ENCODE data around the gene SMPD4. TPM values are rescaled to one million over a fixed set of nuclear protein-coding genes. Genes with fewer than 3 reads are reported as not detected.
"Not testable (repeated sequence)": the region's sequence is repeated elsewhere in the genome, so short reads cannot be mapped to it uniquely, and the experiment has no call there.

SMPD4 gene
- total and polyA plus RNA-seq, 2 of the 4 experiments (the other 2 are of a cell fraction), result 8.6 to 63.0 TPM

DNA sequence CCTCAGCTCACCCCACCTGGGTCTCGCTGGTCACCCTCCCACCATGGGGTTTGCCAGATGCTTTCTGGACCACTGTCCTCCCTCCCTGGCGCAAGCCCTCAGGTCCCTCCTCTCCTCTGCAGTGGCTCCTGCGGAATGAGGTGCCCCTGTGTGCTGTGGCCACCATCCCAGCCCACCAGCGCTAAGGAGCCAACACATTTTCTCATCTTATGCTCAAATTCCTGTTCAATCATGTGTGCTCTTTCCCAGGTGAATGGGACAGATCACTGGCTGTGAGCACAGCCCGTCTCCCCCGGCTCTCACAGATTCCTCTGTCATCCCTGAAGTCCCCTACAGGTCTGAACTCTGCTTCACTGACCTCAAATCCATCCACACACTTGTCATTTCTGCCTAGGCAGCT is 21.3 kb downstream of the SMPD4 start:
- Histone ChIP-seq H2AK9ac (replicated peaks; ENCODE audit: low read depth, low read length, poor library complexity) (no peak overlapping the region), H3K23ac (ENCODE audit: low read depth, low read length) (no peak overlapping the region), H3K36me3 (ENCODE audit: control insufficient read depth, insufficient read depth, low read length) (peaks cover 28% of the 10 kb centered on the region), H4K5ac (ENCODE audit: low read depth, low read length) (no peak overlapping the region), H2BK120ac (ENCODE audit: low read depth, low read length) (no peak overlapping the region), H3K56ac (ENCODE audit: extremely low read depth, insufficient read depth, low read length) (no peak overlapping the region), H2AFZ (replicated peaks; ENCODE audit: low read length, poor library complexity) (no peak overlapping the region), H3K79me1 (ENCODE audit: low read depth in 1 of 2, low read length in 2 of 2) (no peaks in the 10 kb centered on the region), H3K4me3 (ENCODE audit: insufficient read depth, low read depth, low read length) (no peak overlapping the region), H2BK20ac (ENCODE audit: low read depth, low read length) (no peak overlapping the region), H2AK5ac (ENCODE audit: low read depth, low read length) (no peak overlapping the region), H3K4me1 (ENCODE audit: control insufficient read depth, insufficient read depth, low read length) (no peaks in the 10 kb centered on the region), H4K20me1 (ENCODE audit: insufficient read depth, low read length) (no peaks in the 10 kb centered on the region), H3K27ac (ENCODE audit: insufficient read depth, low read length) (no peak overlapping the region), H3K4me2 (ENCODE audit: low read depth, low read length) (no peak overlapping the region), H4K8ac (ENCODE audit: low read depth in 2 of 2, low read length in 2 of 2) (no peak overlapping the region), H3K14ac (replicated peaks; ENCODE audit: low read depth, low read length) (no peak overlapping the region), H3K18ac (ENCODE audit: low read depth, low read length) (no peak overlapping the region), H3K4ac (ENCODE audit: low read depth, low read length) (no peak overlapping the region), H4K91ac (ENCODE audit: insufficient read depth, low read depth, low read length) (no peak overlapping the region), H3K9me1 (ENCODE audit: insufficient read depth, low read length) (no peaks in the 10 kb centered on the region), H3K27me3 (ENCODE audit: control insufficient read depth, insufficient read depth, low read length) (no peaks in the 10 kb centered on the region), H3K9ac (ENCODE audit: low read depth, low read length) (no peak overlapping the region), H2BK15ac (ENCODE audit: low read depth, low read length) (no peak overlapping the region), H3K9me3 (ENCODE audit: control insufficient read depth, insufficient read depth, low read length) (no peaks in the 10 kb centered on the region), H2BK5ac (ENCODE audit: low read depth, low read length, poor library complexity, severe bottlenecking) (no peak overlapping the region)
- CTCF ChIA-PET, result no interaction called here
- POLR2A ChIA-PET (ENCODE audit: unreplicated experiment), result no interaction called here
- ATAC-seq (ENCODE audit: low read depth) (no peak), DNase-seq (no peak)
- intact Hi-C loops (cut with micrococcal nuclease) (no loop called here), in situ Hi-C loops (cut with MboI; ENCODE audit: low sequenced_read_pairs) (loop anchor here (25.0 kb wide), 1 partner anchor 1352 kb away; no protein-coding TSS in a partner anchor), dilution Hi-C loops (cut with HindIII; ENCODE audit: low sequenced_read_pairs, unreplicated experiment) (no loop called here)
- TF ChIP-seq MXI1 (IDR thresholded peaks at IDR 0.05; ENCODE audit: borderline replicate concordance, low read depth, low read length) (no peak), RAD21 (IDR thresholded peaks at IDR 0.05; ENCODE audit: low read length) (no peak), CEBPB (IDR thresholded peaks at IDR 0.05; ENCODE audit: low read depth, low read length) (no peak)
- TF ChIP-seq, protein P1, sequence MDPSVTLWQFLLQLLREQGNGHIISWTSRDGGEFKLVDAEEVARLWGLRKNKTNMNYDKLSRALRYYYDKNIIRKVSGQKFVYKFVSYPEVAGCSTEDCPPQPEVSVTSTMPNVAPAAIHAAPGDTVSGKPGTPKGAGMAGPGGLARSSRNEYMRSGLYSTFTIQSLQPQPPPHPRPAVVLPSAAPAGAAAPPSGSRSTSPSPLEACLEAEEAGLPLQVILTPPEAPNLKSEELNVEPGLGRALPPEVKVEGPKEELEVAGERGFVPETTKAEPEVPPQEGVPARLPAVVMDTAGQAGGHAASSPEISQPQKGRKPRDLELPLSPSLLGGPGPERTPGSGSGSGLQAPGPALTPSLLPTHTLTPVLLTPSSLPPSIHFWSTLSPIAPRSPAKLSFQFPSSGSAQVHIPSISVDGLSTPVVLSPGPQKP (IDR thresholded peaks at IDR 0.05; ENCODE audit: borderline replicate concordance, low read depth, low read length), result no peak
- BruUV-seq (replicated peaks), result no TSS peak
- 97% methylated on average over 4 of the region's 6 CpGs; no CpG with 5 or more reads in 1 of the 2 experiments for WGBS, 2 experiments (ENCODE audit: extremely low coverage in 2 of 2, insufficient read length in 1 of 2)

DNA sequence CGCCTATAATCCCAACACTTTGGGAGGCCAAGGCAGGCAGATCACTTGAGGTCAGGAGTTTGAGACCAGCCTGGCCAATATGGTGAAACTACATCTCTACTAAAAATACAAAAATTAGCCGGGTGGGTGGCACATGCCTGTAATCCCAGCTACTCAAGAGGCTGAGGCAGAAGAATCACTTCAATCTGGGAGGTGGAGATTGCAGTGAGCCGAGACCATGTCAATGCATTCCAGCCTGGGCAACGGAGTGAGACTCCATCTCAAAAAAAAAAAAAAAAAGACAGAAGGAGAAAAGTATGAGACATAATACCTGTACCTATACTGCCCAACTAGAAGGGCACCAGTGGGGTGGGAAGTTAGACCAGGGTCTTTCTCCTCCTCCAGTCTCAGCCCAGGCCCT is 22.0 kb downstream of the SMPD4 start:
- BruUV-seq (replicated peaks); H4K91ac ChIP-seq (ENCODE audit: insufficient read depth, low read depth, low read length); H2BK20ac ChIP-seq (ENCODE audit: low read depth, low read length); DNase-seq; H4K20me1 ChIP-seq (ENCODE audit: insufficient read depth, low read length); H3K9me3 ChIP-seq (ENCODE audit: control insufficient read depth, insufficient read depth, low read length); POLR2A ChIA-PET (ENCODE audit: unreplicated experiment); H3K4me1 ChIP-seq (ENCODE audit: control insufficient read depth, insufficient read depth, low read length); dilution Hi-C loops (cut with HindIII; ENCODE audit: low sequenced_read_pairs, unreplicated experiment); H3K14ac ChIP-seq (replicated peaks; ENCODE audit: low read depth, low read length); H2BK15ac ChIP-seq (ENCODE audit: low read depth, low read length); H3K56ac ChIP-seq (ENCODE audit: extremely low read depth, insufficient read depth, low read length); H3K9ac ChIP-seq (ENCODE audit: low read depth, low read length); H4K8ac ChIP-seq (ENCODE audit: low read depth in 2 of 2, low read length in 2 of 2); H2AK5ac ChIP-seq (ENCODE audit: low read depth, low read length); H3K18ac ChIP-seq (ENCODE audit: low read depth, low read length); H2AFZ ChIP-seq (replicated peaks; ENCODE audit: low read length, poor library complexity); H3K4ac ChIP-seq (ENCODE audit: low read depth, low read length); H3K9me1 ChIP-seq (ENCODE audit: insufficient read depth, low read length); H3K27me3 ChIP-seq (ENCODE audit: control insufficient read depth, insufficient read depth, low read length); CTCF ChIA-PET; H3K4me3 ChIP-seq (ENCODE audit: insufficient read depth, low read depth, low read length); H3K23ac ChIP-seq (ENCODE audit: low read depth, low read length); H4K5ac ChIP-seq (ENCODE audit: low read depth, low read length); H3K27ac ChIP-seq (ENCODE audit: insufficient read depth, low read length); H3K4me2 ChIP-seq (ENCODE audit: low read depth, low read length); ATAC-seq (ENCODE audit: low read depth); H2BK120ac ChIP-seq (ENCODE audit: low read depth, low read length); intact Hi-C loops (cut with micrococcal nuclease); H3K79me1 ChIP-seq (ENCODE audit: low read depth in 1 of 2, low read length in 2 of 2); H2AK9ac ChIP-seq (replicated peaks; ENCODE audit: low read depth, low read length, poor library complexity); H2BK5ac ChIP-seq (ENCODE audit: low read depth, low read length, poor library complexity, severe bottlenecking): not testable (repeated sequence)
- in situ Hi-C loops (cut with MboI; ENCODE audit: low sequenced_read_pairs), result loop anchor here (25.0 kb wide), 1 partner anchor 1353 kb away; no protein-coding TSS in a partner anchor
- peaks cover 31% of the 10 kb centered on the region for H3K36me3 ChIP-seq (ENCODE audit: control insufficient read depth, insufficient read depth, low read length)
- WGBS, 2 experiments (ENCODE audit: extremely low coverage in 2 of 2, insufficient read length in 1 of 2), result no CpG with 5 or more reads among the region's 4 CpGs

Data from IMR-90 (cell line).